B cell (primary cell): ENCODE measurements around the gene RRAS. TPM values are rescaled to one million over a fixed set of nuclear protein-coding genes. Genes with fewer than 3 reads are reported as not detected.
A peak's percentile ranks its signal among the peaks of the same experiment; 100 is the strongest.

Source experiments
- ATAC-seq: fragments of 200-7000 bp; cut with Tn5 transposase; one replicate; pipeline ENCODE4 v1.10.0; 2021; ENCODE audit warnings: low read depth, mild to moderate bottlenecking, moderate number of reproducible peaks, moderate library complexity
- CTCF ChIA-PET: fragments of 350-600 bp; sonication (Branson Sonifier 250); formaldehyde crosslinking; loops from one replicate; lab custom pipeline; 2021; ENCODE audit warnings: antibody characterized with exemption, inconsistent platforms; lab: Charles Lee
- POLR2A ChIA-PET: fragments of 350-600 bp; sonication (Branson Sonifier 250); formaldehyde crosslinking; loops from one replicate; lab custom pipeline; 2021; ENCODE audit warnings: antibody characterized with exemption; lab: Charles Lee
- DNase-seq: peaks from one replicate; pipeline ENCODE4 v3.0.0; 2013
- H2AFZ ChIP-seq: 2 replicates; pipeline ENCODE4 v1.6.1; 2012; ENCODE audit warnings: mild to moderate bottlenecking, low read depth, low read length; ENCODE audit not compliant: insufficient read depth, poor library complexity, severe bottlenecking
- H3K27ac ChIP-seq, 2 donors: 1 replicate in 1 of 2; 2 replicates in 1 of 2; pipeline ENCODE4 v1.5.1; 2012 to 2013; ENCODE audit warnings: low read length in 2 of 2, mild to moderate bottlenecking in 2 of 2, moderate library complexity in 1 of 2
- H3K27me3 ChIP-seq, 4 experiments: fragments of 200-600 bp in 1 of 4; sonication (generic) in 1 of 4; replicated peaks in 1 of 4; 1 replicate in 2 of 4; 2 replicates in 2 of 4; pipeline versions ENCODE4 v1.6.1 to v1.7.0; 2013 to 2016; ENCODE audit warnings: low read length in 3 of 4, mild to moderate bottlenecking in 2 of 4, mixed read lengths in 1 of 4, moderate library complexity in 1 of 4; ENCODE audit not compliant: insufficient read depth in 4 of 4, control insufficient read depth in 3 of 4; ENCODE audit errors: control extremely low read depth in 1 of 4
- H3K36me3 ChIP-seq, 2 experiments: replicated peaks in 1 of 2; 1 replicate in 1 of 2; 2 replicates in 1 of 2; pipeline versions ENCODE4 v1.6.1 to v1.7.1; 2013; ENCODE audit warnings: low read length in 1 of 2; ENCODE audit not compliant: insufficient read depth in 2 of 2, control insufficient read depth in 1 of 2; ENCODE audit errors: control extremely low read depth in 1 of 2, extremely low read depth in 1 of 2
- H3K4me1 ChIP-seq, 2 donors: fragments of 200-600 bp in 1 of 2; sonication (generic) in 1 of 2; 1 replicate in 1 of 2; 2 replicates in 1 of 2; pipeline versions ENCODE4 v1.5.1 to v1.6.1; 2013 to 2017; ENCODE audit warnings: low read length in 2 of 2; ENCODE audit not compliant: control insufficient read depth in 2 of 2, insufficient read depth in 2 of 2
- H3K4me2 ChIP-seq: replicated peaks from 2 replicates; pipeline ENCODE3; 2012; ENCODE audit warnings: mild to moderate bottlenecking, low read depth, low read length; ENCODE audit not compliant: poor library complexity, severe bottlenecking
- H3K4me3 ChIP-seq, 5 experiments: fragments of 200-600 bp in 1 of 5; sonication (generic) in 1 of 5; 1 replicate in 3 of 5; 2 replicates in 2 of 5; pipeline versions ENCODE4 v1.5.1 to v1.7.0; 2011 to 2016; ENCODE audit warnings: low read length in 4 of 5, mild to moderate bottlenecking in 4 of 5, low read depth in 2 of 5, control low read depth in 1 of 5, moderate library complexity in 1 of 5; ENCODE audit not compliant: insufficient read depth in 1 of 5; ENCODE audit errors: control extremely low read depth in 1 of 5, extremely low read depth in 1 of 5
- H3K79me2 ChIP-seq: fragments of 200-600 bp; sonication (generic); one replicate; pipeline ENCODE4 v1.6.0; 2016; ENCODE audit warnings: low read length; ENCODE audit not compliant: control insufficient read depth, insufficient read depth
- H3K9ac ChIP-seq: fragments of 200-600 bp; sonication (generic); 2 replicates; pipeline ENCODE4 v1.6.1; 2017; ENCODE audit warnings: mild to moderate bottlenecking, low read length, moderate library complexity
- H3K9me3 ChIP-seq, 3 donors: one replicate each; pipeline versions ENCODE4 v1.6.1 to v1.7.1; 2013; ENCODE audit warnings: low read length in 2 of 3; ENCODE audit not compliant: control insufficient read depth in 2 of 3, insufficient read depth in 1 of 3; ENCODE audit errors: control extremely low read depth in 1 of 3
- H4K20me1 ChIP-seq: 2 replicates; pipeline ENCODE4 v1.6.0; 2012; ENCODE audit warnings: mild to moderate bottlenecking, low read length; ENCODE audit not compliant: insufficient read depth, control insufficient read depth, poor library complexity, severe bottlenecking
- H3K27ac Mint-ChIP-seq: one replicate; pipeline ENCODE4 v1.8.0; 2021; ENCODE audit warnings: mixed read lengths
- H3K27me3 Mint-ChIP-seq: one replicate; pipeline ENCODE4 v1.8.0; 2021; ENCODE audit warnings: mixed read lengths
- H3K4me1 Mint-ChIP-seq: one replicate; pipeline ENCODE4 v1.8.0; 2021; ENCODE audit warnings: mixed read lengths
- H3K4me3 Mint-ChIP-seq: one replicate; pipeline ENCODE4 v1.8.0; 2021; ENCODE audit warnings: mixed read lengths
- H3K9me3 Mint-ChIP-seq: one replicate; pipeline ENCODE4 v1.8.0; 2022; ENCODE audit warnings: mixed read lengths; ENCODE audit not compliant: insufficient read depth
- CTCF ChIP-seq: fragments of 200-600 bp; IDR thresholded peaks from one replicate; pipeline ENCODE4 v1.8.0; 2022; ENCODE audit warnings: antibody characterized with exemption, mild to moderate bottlenecking
- EZH2 ChIP-seq: IDR thresholded peaks from 2 replicates; pipeline ENCODE4 v1.6.1; 2012; ENCODE audit warnings: borderline replicate concordance, low read depth, mild to moderate bottlenecking, moderate library complexity, low read length; ENCODE audit not compliant: insufficient read depth, poor library complexity, severe bottlenecking
- WGBS: methylation state at CpG from one replicate; pipeline ENCODE4 v1.1.5; 2013; ENCODE audit warnings: missing lambda C conversion rate; ENCODE audit not compliant: insufficient coverage; 5-methylcytosine and 5-hydroxymethylcytosine counted together
- intact Hi-C: fragments of 100-400 bp; cut with micrococcal nuclease; formaldehyde crosslinking; loops from one replicate; pipeline ENCODE4 v1.10.0; 2022
- polyA plus RNA-seq: library from polyadenylated mRNA; depleted of rRNA; stranded (reverse); fragments of >200 nt; gene quantifications from 2 replicates; pipeline ENCODE4 v1.2.3, GENCODE V29; 2012
- total RNA-seq, 2 donors: library from RNA; stranded (reverse); fragments of 120-200 nt in 1 of 2; gene quantifications; 1 replicate in 1 of 2; 2 replicates in 1 of 2; pipeline versions ENCODE4 v1.2.3 to v1.2.4, GENCODE V29; 2013 to 2022

Gene RRAS
- total and polyA plus RNA-seq, 2 donors (not counting 1 experiment from before 2014, with no cell fraction given): 5.6 to 21.0 TPM

GRCh38 chr19:49678985-49679770 is 39.2 kb upstream of the RRAS start:
- H3K27me3 ChIP-seq: no peaks in the 10 kb centered on the region
- ATAC-seq (no peak), DNase-seq (peak; percentile 38)
- no peak overlapping the region for H3K4me3 ChIP-seq
- 80% methylated on average over 7 of the region's 12 CpGs for WGBS
- no peaks in the 10 kb centered on the region for H3K27me3 Mint-ChIP-seq
- H3K9ac ChIP-seq: no peak overlapping the region
- H2AFZ ChIP-seq: no peak overlapping the region
- H3K27ac ChIP-seq: peak overlapping the region; percentile 93 to 98
- intact Hi-C loops: loop anchor here (1.0 to 10.0 kb wide), 3 partner anchors 205 to 564 kb away; partner anchors contain the start of genes C19orf73, FLT3LG, LIN7B and PPFIA3
- peak overlapping the region; percentile 41 for H3K27ac Mint-ChIP-seq
- peak overlapping the region; percentile 87 for H3K4me2 ChIP-seq
- H3K9me3 Mint-ChIP-seq: no peaks in the 10 kb centered on the region
- peaks cover 60% of the 10 kb centered on the region for H3K79me2 ChIP-seq
- H3K4me1 ChIP-seq: peaks cover 32 to 56% of the 10 kb centered on the region in 2 donors
- H3K9me3 ChIP-seq: peaks cover 0 to 5% (median 0%) of the 10 kb centered on the region in 3 donors
- H4K20me1 ChIP-seq: peaks cover 64% of the 10 kb centered on the region
- no peak for TF ChIP-seq EZH2
- no peak for TF ChIP-seq CTCF
- H3K36me3 ChIP-seq: peaks cover 0 to 33% of the 10 kb centered on the region in 2 experiments
- peaks cover 47% of the 10 kb centered on the region for H3K4me1 Mint-ChIP-seq
- CTCF ChIA-PET: interaction anchor here (0.6 to 3.9 kb wide), 15 partner anchors 11 to 1085 kb away, joined by 3 to 28 read pairs (median 4); partner anchors contain the start of genes ADM5, BCL2L12, FLT3LG and IRF3
- peak overlapping the region; percentile 26 for H3K4me3 Mint-ChIP-seq
- POLR2A ChIA-PET: interaction anchor here (0.6 to 6.7 kb wide), 6 partner anchors 38 to 258 kb away, joined by 3 to 53 read pairs (median 8); partner anchors contain the start of genes RRAS and SCAF1
